ENCODE results near the gene SPATC1L. TPM values are rescaled to one million over a fixed set of nuclear protein-coding genes. Genes with fewer than 3 reads are reported as not detected.

The SPATC1L gene
- total and polyA plus RNA-seq, 8 donors: 5.0 to 17.7 (median 12.8) TPM

DNA sequence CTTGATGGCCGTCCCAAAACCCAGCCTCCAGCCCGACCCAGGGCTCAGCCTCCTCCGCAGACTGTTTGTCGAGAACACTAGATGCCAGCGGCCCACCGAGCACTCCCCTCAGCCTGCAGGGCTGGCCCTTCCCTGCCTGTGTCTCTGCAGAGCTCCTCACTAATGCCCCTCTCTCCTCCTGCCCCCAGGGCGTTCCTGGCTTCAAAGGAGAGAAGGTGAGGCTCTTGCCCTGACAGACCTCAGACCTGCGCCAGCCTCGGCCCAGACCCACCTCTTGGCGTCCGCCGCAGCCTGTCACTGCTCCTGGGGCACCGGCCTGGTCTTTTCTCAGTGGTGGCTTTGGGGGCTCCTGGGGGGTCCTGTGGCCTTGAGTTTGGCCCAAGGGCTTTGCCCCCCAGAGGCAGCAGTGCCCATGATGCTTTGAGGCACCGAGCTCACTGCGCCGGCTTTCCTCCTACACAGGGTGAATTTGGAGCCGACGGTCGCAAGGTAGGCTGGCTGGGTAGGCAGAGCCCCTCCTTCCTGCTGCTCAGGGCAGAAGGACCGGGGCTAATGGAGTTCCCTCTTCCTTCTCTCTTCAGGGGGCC, 68.0 kb downstream of the SPATC1L start:
- DNase-seq (peak in 2 of 4 donors; percentile 14 to 74), ATAC-seq (no peak)
- Histone ChIP-seq H3K9me3 (peaks cover 0 to 7% of the 10 kb centered on the region in 2 donors), H3K4me3 (no peak overlapping the region), H3K27me3 (no peaks in the 10 kb centered on the region), H3K4me1 (no peaks in the 10 kb centered on the region), H3K36me3 (peaks cover 0 to 83% of the 10 kb centered on the region in 2 donors), H3K27ac (no peak overlapping the region)
- no peak for TF ChIP-seq CTCF (IDR thresholded peaks at IDR 0.05)
- intact Hi-C loops (cut with DNase I): no loop called here

DNA sequence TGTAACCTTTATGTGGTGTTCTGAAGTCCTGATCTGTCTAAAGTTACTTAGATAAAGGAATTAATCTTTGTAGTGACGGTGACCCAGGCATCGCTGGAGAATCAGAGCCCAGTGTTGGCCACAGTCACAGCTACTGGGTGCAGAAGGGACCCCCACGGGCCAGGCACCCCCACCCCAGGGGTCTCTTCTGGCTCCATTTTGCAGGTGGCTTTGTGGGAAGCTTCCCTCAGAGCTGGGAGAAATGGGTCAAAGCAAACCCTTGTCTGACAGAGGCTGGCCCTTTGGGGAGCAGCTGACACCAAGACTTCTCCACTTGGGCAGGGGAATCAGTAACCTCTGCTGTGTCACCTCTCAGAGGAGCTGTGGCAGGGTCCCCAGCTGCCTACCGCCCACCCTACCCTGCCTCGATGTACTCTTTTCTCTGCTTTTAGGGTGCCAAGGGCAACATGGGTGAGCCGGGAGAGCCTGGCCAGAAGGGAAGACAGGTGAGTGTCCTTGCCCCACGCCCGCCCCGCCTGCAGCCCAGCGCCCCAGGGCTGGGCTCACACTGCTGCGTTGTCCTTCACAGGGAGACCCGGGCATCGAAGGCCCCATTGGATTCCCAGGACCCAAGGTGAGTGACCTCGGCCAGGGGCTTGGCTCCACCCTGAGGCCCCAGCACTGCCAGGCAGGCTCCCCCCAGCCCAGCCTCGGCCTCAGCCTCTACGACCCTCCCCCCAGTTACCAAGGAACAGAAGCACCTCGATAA, 68.6 kb downstream of the SPATC1L start:
- H3K27ac ChIP-seq: no peak overlapping the region
- no peak overlapping the region for H3K4me3 ChIP-seq
- H3K27me3 ChIP-seq: no peaks in the 10 kb centered on the region
- TF ChIP-seq CTCF (IDR thresholded peaks at IDR 0.05): no peak
- intact Hi-C loops (cut with DNase I): no loop called here
- peaks cover 0 to 7% of the 10 kb centered on the region in 2 donors for H3K9me3 ChIP-seq
- DNase-seq: peak in 2 of 4 donors; percentile 21 to 59
- peaks cover 0 to 77% of the 10 kb centered on the region in 2 donors for H3K36me3 ChIP-seq
- ATAC-seq: no peak
- no peaks in the 10 kb centered on the region for H3K4me1 ChIP-seq

- ATAC-seq (no peak), DNase-seq (peak in 2 of 4 donors; percentile 28 to 30)
- H3K27ac ChIP-seq: no peak overlapping the region
- intact Hi-C loops (cut with DNase I): no loop called here
- TF ChIP-seq CTCF (IDR thresholded peaks at IDR 0.05): no peak
- no peak overlapping the region for H3K4me3 ChIP-seq
- H3K36me3 ChIP-seq: peaks cover 0 to 71% of the 10 kb centered on the region in 2 donors
- peaks cover 0 to 7% of the 10 kb centered on the region in 2 donors for H3K9me3 ChIP-seq
- no peaks in the 10 kb centered on the region for H3K27me3 ChIP-seq
- H3K4me1 ChIP-seq: no peaks in the 10 kb centered on the region
These were observed 69.3 kb downstream of the SPATC1L start for GRCh38 chr21:46114963-46115362.

DNA sequence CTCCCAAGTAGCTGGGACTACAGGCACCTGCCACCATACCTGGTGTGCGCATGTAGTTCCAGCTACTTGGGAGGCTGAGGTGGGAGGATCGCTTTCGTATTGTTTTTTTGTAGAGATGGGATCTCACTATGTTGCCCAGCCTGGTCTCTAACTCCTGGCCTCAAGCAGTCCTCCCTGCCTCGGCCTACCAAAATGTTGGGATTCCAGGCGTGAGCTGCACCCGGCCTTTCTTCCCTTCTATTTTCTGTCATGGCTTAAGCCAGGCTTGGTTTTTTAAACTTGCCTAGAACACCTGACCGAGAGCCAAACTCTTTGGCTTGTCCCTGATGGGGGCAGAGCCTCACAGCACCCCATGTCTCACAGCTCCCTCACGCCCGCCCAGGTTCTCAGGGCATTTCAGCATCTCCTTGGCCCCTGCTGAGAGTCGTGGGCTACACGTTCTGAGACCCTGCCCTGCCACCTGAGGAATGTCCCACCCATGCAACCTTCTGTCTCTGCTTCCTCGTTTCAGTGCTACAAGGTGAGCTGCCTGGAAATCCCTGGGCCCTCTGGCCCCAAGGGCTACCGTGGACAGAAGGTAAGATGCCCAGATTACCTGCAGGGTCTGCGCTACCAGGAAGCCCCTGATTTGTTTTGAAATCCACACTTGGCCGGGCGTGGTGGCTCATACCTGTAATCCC, 70.6 kb downstream of the SPATC1L start:
- Histone ChIP-seq H3K27me3 (no peaks in the 10 kb centered on the region), H3K4me3 (no peak overlapping the region), H3K9me3 (peaks cover 0 to 9% of the 10 kb centered on the region in 2 donors), H3K4me1 (no peaks in the 10 kb centered on the region), H3K36me3 (peaks cover 0 to 63% of the 10 kb centered on the region in 2 donors), H3K27ac (no peak overlapping the region)
- ATAC-seq (no peak), DNase-seq (peak in 2 of 4 donors; percentile 13 to 34)
- intact Hi-C loops (cut with DNase I): no loop called here
- no peak for TF ChIP-seq CTCF (IDR thresholded peaks at IDR 0.05)

- no peak for TF ChIP-seq CTCF (IDR thresholded peaks at IDR 0.05)
- Histone ChIP-seq H3K27me3 (no peaks in the 10 kb centered on the region), H3K4me1 (no peaks in the 10 kb centered on the region), H3K9me3 (peaks cover 0 to 18% of the 10 kb centered on the region in 2 donors), H3K36me3 (peaks cover 0 to 56% of the 10 kb centered on the region in 2 donors), H3K4me3 (no peak overlapping the region), H3K27ac (no peak overlapping the region)
- ATAC-seq: no peak
- intact Hi-C loops (cut with DNase I): no loop called here
- peak in 2 of 4 donors; percentile 26 to 54 for DNase-seq
These were observed 71.5 kb downstream of the SPATC1L start for GRCh38 chr21:46112725-46113215.
